ENCODE data around the gene SURF6. TPM values are rescaled to one million over a fixed set of nuclear protein-coding genes. Genes with fewer than 3 reads are reported as not detected.
A peak's percentile ranks its signal among the peaks of the same experiment; 100 is the strongest.
"Not testable (repeated sequence)": the region's sequence is repeated elsewhere in the genome, so short reads cannot be mapped to it uniquely, and the experiment has no call there.

Gene SURF6
- total RNA-seq, 1 donor from 2014 or later: 15.0 TPM

DNA sequence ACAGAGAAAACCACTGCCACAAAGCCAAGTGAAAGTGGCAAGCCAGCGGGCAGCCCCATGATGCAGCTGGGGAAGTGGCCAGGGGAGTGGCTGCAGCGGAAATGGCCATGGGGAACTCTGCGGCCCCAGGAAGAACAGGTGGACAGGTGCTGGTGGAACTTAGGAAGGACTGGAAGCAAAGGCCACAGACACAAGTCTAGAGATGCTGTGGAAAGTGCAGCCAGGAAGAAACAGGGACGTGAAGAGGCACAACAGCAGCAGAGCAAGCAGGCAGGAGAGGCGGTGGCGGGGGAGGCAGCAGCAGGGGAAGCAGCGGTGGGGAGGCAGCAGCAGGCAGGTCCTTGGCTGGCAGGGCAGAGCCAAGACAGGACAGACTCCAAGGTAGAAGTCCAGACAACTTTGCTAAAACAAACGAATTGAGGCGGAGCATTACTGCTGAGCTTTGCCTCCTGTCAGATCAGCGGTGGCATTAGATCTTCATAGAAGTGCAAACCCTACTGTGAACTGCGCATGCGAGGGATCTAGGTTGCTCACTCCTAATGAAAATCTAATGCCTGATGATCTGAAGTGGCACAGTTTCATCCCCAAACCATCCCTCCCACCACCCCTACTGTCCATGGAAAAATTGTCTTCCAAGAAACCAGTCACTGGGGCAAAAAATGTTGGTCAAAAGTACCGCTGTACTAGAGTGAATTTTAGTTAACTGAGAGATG, 11.8 kb downstream of the SURF6 start:
- DNase-seq: no peak

DNA sequence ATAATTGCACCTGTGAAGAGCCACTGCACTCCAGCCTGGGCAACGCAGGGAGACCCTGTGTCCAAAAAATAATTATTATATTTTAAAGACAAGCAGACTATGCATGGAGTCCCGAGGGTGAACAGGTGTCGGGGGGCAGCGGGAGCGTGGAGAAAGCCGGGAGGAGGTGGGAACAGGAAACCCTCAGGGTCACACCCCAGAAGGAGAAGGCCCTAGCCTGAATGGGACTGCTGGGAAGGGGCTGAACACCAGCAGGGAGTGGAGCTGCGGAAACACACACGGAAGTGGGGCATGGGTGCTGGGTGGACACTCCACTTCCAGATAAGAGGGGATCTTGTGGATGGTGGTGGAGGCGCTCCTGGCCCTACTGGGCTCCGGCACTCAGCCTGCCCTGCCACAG, 12.8 kb downstream of the SURF6 start:
- no peak for DNase-seq

DNA sequence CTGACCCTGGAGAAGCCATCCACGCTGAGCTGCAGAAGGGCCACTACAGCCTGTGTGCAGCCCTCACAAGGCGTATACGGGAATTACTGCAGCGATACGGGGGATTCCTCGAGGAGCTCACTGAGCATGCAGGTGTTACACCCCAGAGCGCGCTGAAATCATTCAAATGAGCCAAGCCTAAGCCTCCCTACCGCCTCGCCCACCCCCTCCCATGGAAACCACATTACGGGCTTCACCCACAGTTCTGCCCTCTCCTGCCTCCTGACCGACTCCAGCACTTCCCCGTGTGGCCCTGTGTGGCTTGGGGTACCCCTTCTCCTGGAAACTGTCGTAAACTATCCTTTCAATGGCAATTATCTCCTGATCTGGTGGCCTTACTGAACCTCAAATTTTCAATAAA, 13.3 kb downstream of the SURF6 start:
- DNase-seq: no peak

DNA sequence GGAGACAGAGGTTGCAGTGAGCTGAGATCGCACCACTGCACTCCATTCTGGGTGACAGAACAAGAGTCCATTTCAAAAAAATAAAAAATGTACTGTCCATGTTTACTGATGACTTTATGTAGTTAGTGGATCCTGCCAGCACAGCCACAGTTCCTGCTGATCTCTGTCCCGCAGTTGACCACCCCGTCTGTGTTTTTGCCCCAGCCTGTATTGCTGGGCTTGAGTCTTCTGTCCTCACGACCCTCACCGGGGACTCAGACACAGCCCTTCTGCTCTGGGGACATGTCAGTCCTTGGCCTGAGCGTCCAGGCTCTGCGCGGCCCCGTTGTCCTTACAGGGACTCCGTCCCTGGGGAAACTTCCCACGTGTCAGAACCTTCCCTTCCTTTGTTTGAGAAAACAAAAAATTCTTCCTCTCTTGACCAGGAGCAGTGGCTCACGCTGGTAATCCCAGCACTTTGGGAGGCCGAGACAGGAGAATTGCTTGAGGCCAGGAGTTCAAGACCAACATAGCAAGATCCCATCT, 14.5 kb downstream of the SURF6 start:
- no peak for DNase-seq

DNA sequence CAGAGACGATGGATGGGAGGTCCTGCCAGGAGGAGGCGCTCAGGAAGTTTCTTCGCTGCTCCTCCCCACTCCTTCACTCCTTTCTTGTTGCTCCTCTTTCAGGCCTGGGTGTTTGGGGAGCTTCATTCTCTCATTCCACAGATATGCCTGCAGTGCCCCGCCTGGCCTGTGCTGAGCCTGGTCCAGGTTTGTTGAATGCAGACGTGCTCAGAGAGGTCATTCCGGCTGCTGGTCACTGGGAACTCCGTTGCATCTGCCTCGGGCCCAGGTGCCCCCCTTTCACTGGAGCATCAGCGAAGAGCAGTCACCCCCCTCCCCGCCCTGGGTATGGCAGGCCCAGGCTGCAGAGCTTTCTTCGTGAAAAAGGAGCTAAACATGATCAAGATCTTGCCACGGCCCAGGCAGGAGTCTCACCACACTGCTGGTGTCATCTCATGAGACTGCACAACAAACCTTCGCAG, 15.5 kb downstream of the SURF6 start:
- no peak for DNase-seq

DNA sequence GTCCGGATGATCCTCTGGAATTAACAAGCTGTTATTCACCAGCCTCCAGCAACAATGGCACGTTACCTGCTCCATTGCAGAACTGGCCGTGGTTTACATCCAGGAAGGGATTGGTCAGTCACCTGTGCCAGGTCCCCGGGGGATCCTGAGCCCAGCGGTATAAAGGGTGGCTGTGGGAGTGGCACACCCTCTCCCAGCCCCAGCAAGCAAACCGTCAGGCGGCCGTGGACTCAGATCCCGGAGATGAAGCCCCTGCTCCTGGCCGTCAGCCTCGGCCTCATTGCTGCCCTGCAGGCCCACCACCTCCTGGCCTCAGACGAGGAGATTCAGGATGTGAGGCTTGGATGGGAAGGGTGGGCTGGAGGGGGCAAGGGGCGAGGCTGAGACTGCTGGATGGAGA, 18.4 kb downstream of the SURF6 start:
- not testable (repeated sequence) for DNase-seq

DNA sequence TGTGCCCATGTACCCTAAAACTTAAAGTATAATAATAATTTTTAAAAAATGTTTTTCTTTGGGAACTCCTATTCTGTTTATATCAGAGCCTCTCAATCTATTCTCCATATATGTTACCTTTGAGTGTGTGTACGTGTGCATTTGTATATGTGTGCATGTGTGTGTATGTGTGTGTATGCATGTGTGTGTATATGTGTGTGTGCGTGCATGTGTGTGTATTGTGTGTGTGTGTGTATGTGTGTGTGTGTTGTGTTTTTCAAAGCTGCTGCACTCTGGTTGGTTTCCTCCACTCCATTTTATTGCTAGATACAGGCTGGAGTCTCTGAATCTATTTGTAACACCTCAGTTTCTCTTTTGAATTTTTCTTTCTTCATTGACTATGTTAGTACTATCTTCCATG, 20.0 kb downstream of the SURF6 start:
- no peak for DNase-seq

DNA sequence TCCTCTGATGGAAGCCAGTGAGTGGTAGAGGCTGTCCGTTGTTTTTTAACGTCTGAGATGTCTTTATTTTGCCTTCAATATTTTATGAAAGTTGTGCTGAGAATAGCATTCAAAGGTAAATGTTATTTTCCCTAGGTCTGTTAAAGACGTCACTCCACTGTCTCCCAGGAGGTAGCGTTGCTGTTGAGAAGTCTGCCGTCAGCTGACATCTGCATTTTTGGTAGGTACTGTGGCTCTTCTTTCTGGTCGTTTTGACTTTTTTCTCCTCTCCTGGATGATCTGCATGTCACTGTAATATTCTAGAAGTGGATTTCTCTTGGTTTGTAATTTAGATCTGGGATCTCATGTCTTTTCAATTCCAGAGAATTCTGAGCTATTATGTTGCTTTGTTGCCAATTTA, 26.4 kb downstream of the SURF6 start:
- DNase-seq: no peak

DNA sequence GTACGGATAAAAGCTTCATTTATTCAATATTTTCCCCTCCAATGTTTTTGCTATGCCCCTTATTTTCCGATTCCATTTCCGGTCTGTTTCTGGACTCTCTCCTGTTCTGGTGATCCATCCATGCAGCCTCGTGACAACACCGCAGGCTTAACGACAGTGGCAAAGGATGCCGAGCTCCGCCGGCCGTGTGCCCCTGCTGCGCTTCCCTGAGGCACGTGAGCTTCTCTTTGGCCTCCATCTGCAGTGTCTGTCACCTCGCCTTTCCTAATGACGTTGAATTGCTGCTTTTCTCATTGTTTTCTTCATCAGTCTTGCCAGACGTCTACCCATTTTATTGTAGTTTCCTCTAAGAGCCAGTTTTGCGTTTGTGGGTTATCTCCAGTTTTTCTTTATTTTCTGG, 28.7 kb downstream of the SURF6 start:
- DNase-seq: no peak

DNA sequence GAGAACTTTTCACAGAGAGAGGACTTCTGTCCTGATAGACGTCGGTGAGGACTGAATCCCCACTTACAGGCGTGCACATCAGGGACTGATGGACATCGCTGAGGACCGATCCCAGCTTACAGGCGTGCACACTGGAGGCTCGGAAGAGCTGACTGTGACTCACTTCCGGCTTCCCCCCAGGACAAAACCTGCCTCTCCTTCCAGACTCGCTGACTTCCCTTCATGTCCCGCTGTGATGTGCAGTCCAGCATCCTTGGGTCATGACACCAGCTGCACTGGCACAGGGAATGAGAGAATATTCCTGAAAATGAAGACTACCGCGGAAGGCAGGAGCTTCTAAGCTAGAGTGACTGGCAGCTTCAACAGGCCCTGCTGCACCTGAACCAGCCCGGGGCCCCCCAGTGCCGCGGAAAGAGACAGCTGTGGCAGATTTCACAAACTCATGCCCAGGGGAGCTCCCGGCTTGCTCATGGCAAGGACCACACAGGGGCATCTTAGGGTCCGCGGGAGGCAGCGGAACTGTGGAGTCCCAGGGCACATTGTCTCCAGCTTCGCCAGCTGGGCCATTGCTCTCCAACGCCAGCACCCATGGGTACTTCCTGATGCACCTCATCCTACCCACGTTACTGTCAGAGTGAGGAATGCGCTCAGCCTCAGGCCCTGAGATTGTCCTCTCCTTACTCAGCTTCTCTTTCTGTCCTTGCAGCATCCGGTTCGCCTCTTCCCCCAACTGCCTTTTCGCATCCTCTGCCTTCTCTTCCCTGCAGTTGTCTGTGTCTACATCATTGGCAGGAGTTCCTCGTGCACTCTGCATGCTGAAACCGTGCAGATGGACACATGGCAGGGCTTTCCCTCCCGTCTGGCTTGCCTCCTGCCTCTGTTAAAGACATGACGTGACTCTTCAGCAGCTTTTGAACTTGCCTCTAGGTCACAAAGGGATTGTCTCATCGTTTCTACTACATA, 29.5 kb downstream of the SURF6 start:
- DNase-seq: peak; percentile 61

DNA sequence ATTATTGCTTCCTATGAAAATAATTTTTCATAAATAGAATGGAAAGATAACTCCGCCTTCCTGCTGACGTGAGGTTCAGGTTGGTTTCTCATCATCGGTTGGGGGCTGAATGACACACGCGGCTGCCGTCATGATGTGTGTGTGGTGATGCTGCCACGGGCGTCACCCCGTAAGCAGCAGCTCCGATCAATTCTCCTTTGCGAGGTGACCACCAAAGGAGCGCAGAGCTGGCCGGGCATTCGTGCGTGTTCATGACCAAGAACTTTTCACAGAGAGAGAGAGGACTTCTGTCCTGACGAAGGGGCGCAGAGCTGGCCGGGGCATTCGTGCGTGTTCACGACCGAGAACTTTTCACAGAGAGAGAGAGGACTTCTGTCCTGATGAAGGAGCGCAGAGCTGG, 30.3 kb downstream of the SURF6 start:
- DNase-seq: no peak

DNA sequence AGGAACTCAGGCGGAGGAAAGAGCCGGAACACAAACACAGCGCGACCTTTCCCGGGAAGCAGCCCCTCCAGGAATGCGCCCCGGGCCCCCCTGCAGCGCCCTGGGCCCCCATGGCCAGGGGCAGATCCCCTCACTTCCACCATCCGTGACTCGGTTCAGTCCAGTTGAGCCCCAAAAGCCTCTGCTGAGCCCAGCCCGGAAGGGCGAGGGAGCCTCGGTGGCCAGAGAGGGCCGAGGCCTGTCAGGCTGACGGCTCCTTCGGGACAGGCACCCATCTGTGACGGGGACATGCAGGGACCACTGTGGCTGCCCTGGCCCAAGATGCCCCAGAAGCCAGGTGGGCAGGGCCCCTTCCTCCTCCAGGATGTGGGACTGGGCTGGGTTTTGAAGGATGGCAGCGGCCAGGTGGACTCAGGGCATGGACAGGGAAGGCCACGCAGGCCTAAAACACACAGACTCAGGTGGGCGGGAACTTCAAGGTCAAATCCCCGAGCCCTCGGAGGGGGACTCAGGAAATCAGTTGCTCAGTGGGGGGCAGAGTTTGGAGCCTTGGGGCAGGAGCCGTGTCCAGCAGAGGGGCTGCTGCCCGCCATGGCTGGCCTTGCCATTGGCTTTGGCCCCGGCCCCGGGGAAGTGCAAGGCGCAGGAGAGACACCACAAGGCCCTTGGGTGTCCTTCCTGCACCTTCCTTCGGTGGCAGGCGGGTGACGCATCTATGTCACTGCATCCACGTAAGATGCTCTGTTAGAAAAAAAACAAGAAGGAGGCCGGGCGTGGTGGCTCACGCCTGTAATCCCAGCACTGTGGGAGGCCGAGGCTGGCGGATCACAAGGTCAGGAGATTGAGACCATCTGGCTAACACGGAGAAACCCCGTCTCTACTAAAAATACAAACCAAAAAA, 31.3 kb downstream of the SURF6 start:
- DNase-seq: no peak

DNA sequence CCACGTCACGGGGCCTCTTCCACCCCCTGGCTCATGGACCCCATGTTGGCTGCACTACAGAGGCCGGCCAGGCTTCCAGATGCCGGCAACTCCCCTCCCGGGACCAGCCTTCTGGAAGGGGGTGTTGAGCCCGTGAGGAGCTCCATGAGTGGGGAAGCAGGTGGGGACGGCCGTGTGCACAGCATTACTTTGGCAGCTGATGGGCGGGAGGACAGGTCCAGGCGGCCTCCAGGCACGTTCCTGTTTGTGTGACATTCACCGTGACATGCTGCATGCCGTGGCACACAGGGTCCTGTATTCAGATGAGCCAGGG, 31.9 kb downstream of the SURF6 start:
- no peak for DNase-seq

DNA sequence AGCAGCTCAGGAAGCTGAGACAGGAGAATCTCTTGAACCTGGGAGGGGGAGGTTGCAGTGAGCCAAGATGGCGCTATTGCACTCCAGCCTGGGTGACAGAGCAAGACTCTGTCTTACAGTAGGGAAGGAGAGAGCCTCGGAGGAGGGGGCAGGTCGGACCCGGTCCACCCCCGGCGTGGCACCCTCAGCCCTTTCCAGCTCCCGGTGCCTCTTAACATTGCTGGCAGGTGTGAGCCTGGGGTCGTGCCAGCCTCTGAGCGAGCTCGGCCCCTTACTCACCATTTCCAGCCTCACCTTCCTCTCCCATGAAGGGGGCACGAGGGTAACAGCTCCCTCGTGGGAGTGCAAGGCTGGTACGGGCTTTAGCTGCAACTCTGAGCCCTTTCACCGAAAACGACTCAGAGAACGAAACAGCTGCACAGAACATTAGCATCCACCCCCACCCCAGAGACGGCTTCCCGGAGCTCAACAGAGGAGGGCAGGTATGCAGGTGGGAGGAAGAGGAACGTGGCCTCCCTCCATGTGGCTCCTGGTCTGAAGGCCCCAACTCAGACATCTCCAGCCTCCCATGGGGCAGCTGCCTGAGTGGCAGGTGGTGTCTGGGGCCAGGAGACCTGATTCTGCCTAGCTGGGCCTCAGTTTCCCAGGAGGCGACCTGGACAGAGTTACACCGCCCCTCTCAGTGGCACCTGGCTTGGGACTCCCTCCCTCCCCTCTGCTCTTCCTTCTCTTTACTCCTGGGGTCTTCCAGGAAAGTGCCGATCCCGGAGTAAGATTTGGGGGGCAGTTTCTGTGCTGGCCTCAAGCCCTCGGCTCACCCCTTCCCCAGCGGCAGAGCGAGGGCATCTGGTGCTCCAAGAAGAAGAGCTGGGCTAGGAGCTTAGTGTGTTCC, 32.5 kb downstream of the SURF6 start:
- DNase-seq: no peak

DNA sequence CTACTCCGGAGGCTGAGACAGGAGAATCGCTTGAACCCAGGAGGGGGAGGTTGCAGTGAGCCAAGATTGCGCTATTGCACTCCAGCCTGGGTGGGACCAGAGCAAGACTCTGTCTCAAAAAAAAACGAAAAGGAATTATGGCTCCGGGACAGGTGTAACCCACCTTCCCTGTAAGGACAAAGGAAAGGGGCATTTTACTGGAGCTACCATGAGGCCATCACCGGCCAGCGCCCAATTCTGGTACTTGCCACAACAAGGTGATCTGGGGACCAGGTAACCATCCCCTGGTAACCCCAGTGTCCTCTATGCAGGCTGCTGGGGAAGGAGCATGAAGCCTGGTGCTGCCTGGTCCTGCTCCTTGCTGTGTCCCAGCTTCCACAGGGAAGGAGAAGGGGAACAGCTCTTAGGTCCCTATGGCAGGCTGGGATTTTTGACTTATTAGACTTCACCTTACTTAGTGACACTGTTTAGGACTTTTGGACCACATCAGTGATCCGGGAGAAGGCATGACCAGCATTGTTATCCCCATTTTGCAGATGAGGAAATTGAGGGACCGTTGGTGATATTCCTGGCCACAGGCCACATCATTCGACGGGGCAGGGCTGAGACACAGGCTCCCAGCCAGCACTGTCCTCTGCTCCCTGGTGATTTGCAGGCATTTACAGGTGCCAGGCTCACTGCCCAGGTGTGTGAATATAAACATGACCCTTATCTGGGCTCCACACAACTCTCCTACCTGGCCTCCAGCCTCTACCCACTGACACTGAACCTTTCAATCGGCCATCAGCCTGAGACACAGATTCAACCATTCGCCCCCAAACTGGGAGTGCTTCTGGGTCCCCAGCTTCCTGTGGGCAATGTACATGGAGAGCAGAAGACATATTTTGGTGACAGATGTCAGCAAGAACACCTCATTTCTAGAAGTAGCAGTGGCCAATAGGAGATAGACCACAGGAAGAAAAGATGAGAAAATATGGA, 34.4 kb downstream of the SURF6 start:
- no peak for DNase-seq

DNA sequence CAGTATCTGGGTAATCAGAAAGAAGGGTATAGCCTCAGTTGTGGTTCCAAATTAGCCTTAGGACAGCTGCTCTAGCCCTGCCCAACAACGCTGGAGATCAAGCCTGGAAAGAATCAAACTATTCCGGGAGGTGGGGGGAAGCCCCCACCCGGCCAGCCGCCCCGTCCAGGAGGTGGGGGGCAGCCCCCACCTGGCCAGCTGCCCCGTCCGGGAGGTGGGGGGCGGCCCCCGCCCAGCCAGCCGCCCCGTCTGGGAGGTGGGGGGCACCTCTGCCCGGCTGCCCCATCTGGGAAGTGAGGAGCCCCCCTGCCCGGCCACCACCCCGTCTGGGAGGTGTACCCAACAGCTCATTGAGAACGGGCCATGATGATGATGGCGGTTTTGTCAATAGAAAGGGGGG, 36.0 kb downstream of the SURF6 start:
- not testable (repeated sequence) for DNase-seq

DNA sequence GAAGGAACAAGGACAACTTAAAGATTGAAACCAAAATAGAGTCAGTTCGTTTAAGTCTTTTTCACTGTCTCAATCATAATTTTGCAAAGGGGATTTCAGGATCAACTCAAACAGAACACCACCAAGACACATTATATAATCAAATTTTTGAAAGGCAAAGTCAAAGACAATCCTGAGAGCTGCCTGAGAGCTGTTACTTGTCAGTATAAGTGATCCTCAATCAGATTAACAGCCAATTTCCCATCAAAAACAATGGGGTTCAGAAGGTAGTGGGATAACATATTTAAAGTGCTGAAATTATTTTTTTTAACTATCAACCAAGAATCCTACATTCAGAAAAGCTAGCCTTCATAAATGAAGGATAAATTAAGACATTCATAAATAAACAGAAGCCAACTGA, 41.7 kb downstream of the SURF6 start:
- no peak for DNase-seq

DNA sequence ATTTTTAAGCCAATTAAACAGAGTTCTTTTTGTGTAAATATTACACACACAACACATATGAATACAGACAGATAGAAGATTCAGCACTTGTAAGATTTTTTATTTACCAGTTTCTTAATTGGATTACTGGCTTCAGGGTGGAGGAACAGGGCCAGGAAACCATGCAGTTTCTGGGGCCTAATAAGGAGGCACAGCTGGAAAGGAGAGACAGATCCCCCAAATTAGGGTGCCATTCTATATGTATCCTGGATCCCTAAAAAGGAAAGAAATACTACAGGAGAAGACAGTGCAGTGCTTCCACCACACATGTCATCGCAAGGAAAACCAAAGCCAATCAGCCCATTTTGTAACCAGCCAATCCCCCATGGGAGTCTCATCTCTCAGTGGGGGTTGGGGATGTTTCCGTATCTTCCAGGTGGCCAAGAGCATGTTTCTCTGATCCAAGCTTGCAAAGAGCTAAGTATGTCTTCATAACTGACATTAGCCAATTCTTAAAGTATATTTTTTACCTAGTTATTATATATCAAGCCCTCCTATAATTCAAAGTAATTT, 45.2 kb downstream of the SURF6 start:
- no peak for DNase-seq

DNA sequence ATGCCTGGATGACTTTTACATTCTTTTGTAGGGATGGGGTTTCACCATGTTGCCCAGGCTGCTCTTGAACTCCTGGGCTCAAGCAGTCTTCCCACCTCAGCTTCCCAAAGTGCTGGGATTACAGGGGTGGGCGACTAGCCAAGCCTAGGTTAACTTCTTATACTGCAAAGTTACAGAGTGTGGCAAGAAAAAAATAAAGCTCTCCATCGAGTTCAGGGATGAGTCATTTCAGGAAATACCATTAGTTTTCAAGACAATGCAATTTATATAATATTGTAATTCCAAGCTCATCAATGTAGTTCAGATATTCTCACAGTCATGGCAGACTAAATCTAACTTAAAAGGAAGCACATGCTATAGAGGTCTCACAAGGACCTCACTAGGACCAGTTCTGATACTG, 49.5 kb downstream of the SURF6 start:
- DNase-seq: peak; percentile 32

DNA sequence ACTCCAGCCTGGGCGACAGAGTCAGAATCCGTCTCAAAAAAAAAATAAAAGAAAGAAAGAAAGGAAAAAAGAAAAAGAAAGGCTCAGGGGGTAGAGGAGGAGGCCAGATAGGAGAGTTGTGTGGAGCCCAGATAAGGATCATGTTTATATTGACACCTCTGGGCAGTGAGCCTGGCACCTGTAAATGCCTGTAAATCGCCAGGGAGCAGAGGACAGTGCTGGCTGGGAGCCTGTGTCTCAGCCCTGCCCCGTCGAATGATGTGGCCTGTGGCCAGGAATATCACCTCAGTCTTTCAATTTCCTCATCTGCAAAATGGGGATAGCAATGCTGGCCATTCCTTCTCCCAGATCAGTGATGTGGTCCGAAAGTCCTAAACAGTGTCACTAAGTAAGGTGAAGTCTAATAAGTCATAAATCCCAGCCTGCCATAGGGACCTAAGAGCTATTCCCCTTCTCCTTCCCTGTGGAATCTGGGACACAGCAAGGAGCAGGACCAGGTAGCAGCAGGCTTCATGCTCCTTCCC, 50.7 kb downstream of the SURF6 start:
- no peak for DNase-seq
